Omental fat pad (tissue), 4 donors: ENCODE data around the gene LAMP1. TPM values are rescaled to one million over a fixed set of nuclear protein-coding genes. Genes with fewer than 3 reads are reported as not detected.

Experiments
- ATAC-seq: fragments of 150-250 bp; one replicate; pipeline ENCODE4 v1.9.1; 2016; ENCODE audit warnings: mild to moderate bottlenecking, moderate library complexity; ENCODE audit not compliant: low FRiP score
- DNase-seq: peaks from one replicate; pipeline ENCODE4 v3.0.0-alpha.2; 2019; ENCODE audit warnings: low spot score
- total RNA-seq, 4 donors: library from RNA; depleted of rRNA; stranded (reverse); fragments of >200 nt; gene quantifications; one replicate each; pipeline ENCODE4 v1.1.0, GENCODE V29; 2016
- TF ChIP-seq, protein P1 (sequence below), 3 donors: fragments of 450-650 bp; IDR thresholded peaks; one replicate each; pipeline ENCODE4 v1.5.1; 2016 to 2017; ENCODE audit warnings: antibody characterized with exemption in 3 of 3, mild to moderate bottlenecking in 3 of 3, moderate library complexity in 2 of 3

Gene LAMP1
- total RNA-seq, 4 donors from 2014 or later: 91.0 to 132 (median 106) TPM

DNA sequence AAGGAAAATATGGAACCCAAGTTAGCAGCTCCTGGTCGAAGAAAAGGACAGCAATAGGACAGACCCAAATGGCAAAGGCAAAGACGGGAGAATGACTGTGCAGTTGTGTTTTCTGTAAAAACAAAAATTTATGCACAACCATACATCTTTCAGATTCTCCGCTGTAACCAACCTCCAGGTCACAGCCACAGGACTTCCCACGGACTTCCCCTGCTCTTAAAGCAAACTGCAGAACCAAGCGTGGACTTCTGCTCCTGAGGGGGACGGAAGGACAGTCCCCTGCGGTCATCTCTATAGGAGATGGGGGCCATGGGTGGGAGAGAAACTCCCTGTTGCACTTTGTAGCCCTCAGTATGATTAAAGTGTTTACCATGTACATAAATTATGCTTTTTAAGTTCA is 64.4 kb downstream of the LAMP1 start:
- TF ChIP-seq, protein P1, sequence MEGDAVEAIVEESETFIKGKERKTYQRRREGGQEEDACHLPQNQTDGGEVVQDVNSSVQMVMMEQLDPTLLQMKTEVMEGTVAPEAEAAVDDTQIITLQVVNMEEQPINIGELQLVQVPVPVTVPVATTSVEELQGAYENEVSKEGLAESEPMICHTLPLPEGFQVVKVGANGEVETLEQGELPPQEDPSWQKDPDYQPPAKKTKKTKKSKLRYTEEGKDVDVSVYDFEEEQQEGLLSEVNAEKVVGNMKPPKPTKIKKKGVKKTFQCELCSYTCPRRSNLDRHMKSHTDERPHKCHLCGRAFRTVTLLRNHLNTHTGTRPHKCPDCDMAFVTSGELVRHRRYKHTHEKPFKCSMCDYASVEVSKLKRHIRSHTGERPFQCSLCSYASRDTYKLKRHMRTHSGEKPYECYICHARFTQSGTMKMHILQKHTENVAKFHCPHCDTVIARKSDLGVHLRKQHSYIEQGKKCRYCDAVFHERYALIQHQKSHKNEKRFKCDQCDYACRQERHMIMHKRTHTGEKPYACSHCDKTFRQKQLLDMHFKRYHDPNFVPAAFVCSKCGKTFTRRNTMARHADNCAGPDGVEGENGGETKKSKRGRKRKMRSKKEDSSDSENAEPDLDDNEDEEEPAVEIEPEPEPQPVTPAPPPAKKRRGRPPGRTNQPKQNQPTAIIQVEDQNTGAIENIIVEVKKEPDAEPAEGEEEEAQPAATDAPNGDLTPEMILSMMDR (IDR thresholded peaks at IDR 0.05): no peak
- DNase-seq (no peak), ATAC-seq (no peak)

GRCh38 chr13:113364311-113364889 is 67.4 kb downstream of the LAMP1 start:
- ATAC-seq (no peak), DNase-seq (no peak)
- TF ChIP-seq, protein P1 (IDR thresholded peaks at IDR 0.05): no peak

- no peak for ATAC-seq
- DNase-seq: no peak
- TF ChIP-seq, protein P1 (IDR thresholded peaks at IDR 0.05): no peak
Measured at GRCh38 chr13:113364901-113365582, 68.0 kb downstream of the LAMP1 start.

DNA sequence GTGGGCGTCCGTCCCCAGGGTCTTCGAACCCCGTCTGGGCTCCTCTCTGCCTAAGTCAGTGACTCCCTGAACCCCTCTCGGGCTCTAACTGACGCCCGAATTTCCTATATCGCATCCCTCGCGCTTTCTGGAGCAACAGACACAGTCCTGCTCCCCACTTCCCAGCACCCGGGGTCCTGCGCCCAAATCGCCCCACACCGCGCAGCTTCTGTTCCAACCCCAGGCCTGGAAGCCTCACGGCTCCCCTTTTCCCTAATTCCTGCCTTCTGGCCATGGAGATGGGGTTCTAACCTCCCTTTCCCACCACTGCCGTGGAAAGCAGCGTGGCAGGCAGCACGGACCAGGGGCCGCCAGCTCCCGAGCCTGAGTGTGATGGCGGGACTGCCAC is 68.5 kb downstream of the LAMP1 start:
- DNase-seq: no peak
- no peak for ATAC-seq
- TF ChIP-seq, protein P1 (IDR thresholded peaks at IDR 0.05): no peak

DNA sequence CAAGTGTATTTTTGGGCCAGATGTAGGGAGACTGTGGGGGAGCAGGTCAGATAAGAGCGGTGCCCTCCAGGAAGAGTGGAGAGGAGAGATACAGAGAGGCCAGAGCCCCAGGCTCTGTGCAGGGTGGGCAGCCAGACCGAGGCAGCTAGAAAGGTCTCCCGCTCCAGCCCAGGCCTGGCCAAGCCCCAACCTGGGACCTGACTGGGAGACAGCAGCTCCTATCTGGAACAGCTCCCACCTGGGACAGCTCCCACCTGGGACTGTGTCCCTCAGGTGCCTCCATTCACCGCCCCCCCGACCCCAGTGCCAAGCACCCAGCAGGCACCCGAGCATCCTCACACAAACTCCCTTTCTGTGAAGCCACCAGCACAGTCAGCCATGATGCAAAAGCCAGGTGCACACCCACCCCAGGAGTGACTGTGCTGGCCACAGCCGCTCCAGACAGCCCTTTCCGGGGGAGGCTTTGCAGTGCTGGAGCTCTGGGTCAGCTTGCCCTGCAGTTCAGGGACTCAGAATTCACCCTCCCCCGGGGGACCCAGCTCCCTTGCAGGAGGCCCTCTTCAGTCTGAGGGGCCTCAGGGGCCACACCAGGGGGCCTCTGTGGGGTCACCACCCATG is 69.0 kb downstream of the LAMP1 start:
- ATAC-seq (no peak), DNase-seq (no peak)
- TF ChIP-seq, protein P1 (IDR thresholded peaks at IDR 0.05): no peak

DNA sequence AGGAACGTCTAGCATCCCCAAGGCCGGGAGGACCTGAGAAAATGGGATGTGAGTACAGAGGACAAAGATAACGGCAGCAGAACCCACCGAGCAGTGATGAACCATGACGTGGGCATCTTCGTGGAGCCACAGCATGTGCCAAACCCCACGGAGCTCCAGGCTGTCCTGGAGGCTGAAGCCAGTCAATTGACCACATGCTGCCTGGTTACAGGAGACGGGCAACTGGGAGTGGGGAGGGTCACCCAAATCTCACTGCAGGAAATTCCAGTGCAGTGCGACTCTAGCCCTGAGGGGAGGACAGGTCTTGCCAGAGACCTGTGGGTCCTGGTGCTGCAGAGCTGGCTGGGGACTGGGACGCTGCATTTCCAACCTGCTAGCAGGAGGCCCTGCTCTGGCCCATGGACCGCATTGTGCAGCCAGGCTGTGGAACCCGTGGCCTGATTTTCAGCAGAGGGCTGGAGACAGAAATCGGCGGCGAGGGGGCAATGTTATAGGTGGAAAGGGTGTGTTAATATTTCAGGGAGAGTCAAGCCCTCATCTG is 70.1 kb downstream of the LAMP1 start:
- no peak for ATAC-seq
- TF ChIP-seq, protein P1 (IDR thresholded peaks at IDR 0.05): no peak
- no peak for DNase-seq
